CD4-positive, CD25-positive, alpha-beta regulatory T cell (primary cell): Measurements from ENCODE around the gene OR2AP1. TPM values are rescaled to one million over a fixed set of nuclear protein-coding genes. Genes with fewer than 3 reads are reported as not detected.
"Not testable (repeated sequence)": the region's sequence is repeated elsewhere in the genome, so short reads cannot be mapped to it uniquely, and the experiment has no call there.

Source experiments
- ATAC-seq, 2 donors: fragments of 150-1000 bp; cut with Tn5 transposase; one replicate each; pipeline ENCODE4 v1.10.0; 2021; ENCODE audit warnings: low read depth in 2 of 2, moderate number of reproducible peaks in 2 of 2, moderate library complexity in 1 of 2
- DNase-seq, 3 donors: peaks; one replicate each; pipeline versions ENCODE4 v3.0.0 to v3.0.0-alpha.2; 2012 to 2022; ENCODE audit warnings: mixed read lengths in 1 of 3
- H3K27ac ChIP-seq: one replicate; pipeline ENCODE4 v1.7.0; 2013; ENCODE audit warnings: mild to moderate bottlenecking, low read length; ENCODE audit not compliant: insufficient read depth, poor library complexity, severe bottlenecking
- H3K27me3 ChIP-seq: one replicate; pipeline ENCODE4 v1.7.0; 2013; ENCODE audit warnings: low read length; ENCODE audit not compliant: control insufficient read depth, insufficient read depth
- H3K36me3 ChIP-seq: one replicate; pipeline ENCODE4 v1.7.0; 2013; ENCODE audit warnings: mild to moderate bottlenecking, low read length, moderate library complexity; ENCODE audit not compliant: control insufficient read depth, insufficient read depth
- H3K4me1 ChIP-seq: 2 replicates; pipeline ENCODE4 v1.7.0; 2013; ENCODE audit warnings: mild to moderate bottlenecking, low read length; ENCODE audit not compliant: insufficient read depth, control insufficient read depth, poor library complexity, severe bottlenecking
- H3K4me3 ChIP-seq: one replicate; pipeline ENCODE4 v1.7.0; 2013; ENCODE audit warnings: low read depth, mild to moderate bottlenecking, low read length, moderate library complexity
- H3K9me3 ChIP-seq, 2 experiments: 1 replicate in 1 of 2; 2 replicates in 1 of 2; pipeline ENCODE4 v1.7.0; 2013; ENCODE audit warnings: low read length in 2 of 2, mild to moderate bottlenecking in 1 of 2, moderate library complexity in 1 of 2; ENCODE audit not compliant: control insufficient read depth in 2 of 2
- H3K27ac Mint-ChIP-seq, 3 donors: one replicate each; pipeline ENCODE4 v1.8.0; 2020 to 2022; ENCODE audit warnings: mild to moderate bottlenecking in 3 of 3, mixed read lengths in 3 of 3, moderate library complexity in 2 of 3
- H3K27me3 Mint-ChIP-seq: one replicate; pipeline ENCODE4 v1.8.0; 2022; ENCODE audit warnings: mild to moderate bottlenecking, mixed read lengths
- H3K36me3 Mint-ChIP-seq: one replicate; pipeline ENCODE4 v1.8.0; 2020; ENCODE audit warnings: mixed read lengths
- H3K4me1 Mint-ChIP-seq, 4 donors: one replicate each; pipeline ENCODE4 v1.8.0; 2020 to 2022; ENCODE audit warnings: mixed read lengths in 4 of 4, mild to moderate bottlenecking in 1 of 4
- H3K4me3 Mint-ChIP-seq, 4 donors: one replicate each; pipeline ENCODE4 v1.8.0; 2020 to 2022; ENCODE audit warnings: mild to moderate bottlenecking in 4 of 4, mixed read lengths in 4 of 4, moderate library complexity in 3 of 4
- H3K9me3 Mint-ChIP-seq, 7 donors: one replicate each; pipeline ENCODE4 v1.8.0; 2020 to 2022; ENCODE audit warnings: mixed read lengths in 7 of 7, mild to moderate bottlenecking in 3 of 7, moderate library complexity in 2 of 7
- polyA plus RNA-seq, 4 donors: library from polyadenylated mRNA; unstranded; fragments of 300-500 nt; fragmentation: Illumina TruSeq; gene quantifications; one replicate each; pipeline ENCODE4 v1.2.3, GENCODE V29; 2021
- total RNA-seq: library from RNA; stranded (reverse); gene quantifications from one replicate; pipeline ENCODE4 v1.2.3, GENCODE V29; 2022

The OR2AP1 gene
- 0.25 TPM for total RNA-seq
- polyA plus RNA-seq, result not detected

DNA sequence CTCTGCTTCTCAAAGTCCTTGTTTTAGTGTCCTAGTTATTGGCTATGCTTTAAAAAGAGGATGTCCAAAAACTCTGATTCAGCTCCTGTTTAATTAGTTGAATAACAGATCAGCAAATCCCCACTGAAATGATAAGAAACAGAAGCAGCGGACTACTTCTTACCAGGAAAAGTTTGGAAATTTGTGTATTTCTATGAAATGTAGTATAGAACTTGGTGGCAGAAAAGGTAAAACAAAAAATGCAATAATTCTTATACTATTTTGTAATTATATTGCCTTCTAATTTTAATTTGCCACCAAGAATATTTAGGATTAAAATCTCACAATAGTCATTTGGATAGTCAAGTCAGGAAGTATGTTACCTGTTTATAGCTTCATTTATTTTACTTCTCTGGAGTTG, at the start of gene OR2AP1:
TSS of gene OR2AP1 (plus strand) at position 301 of the 400 bp plus-strand sequence. CDS start 1,947 bp downstream, outside the sequence.
- peak within 1 kb of the TSS in 1 of 4 donors; percentile 29 for H3K4me3 Mint-ChIP-seq
- H3K4me1 Mint-ChIP-seq, result no peaks in the 10 kb centered on the region
- peaks cover under 1 to 35% (median 20%) of the 10 kb centered on the region in 7 donors for H3K9me3 Mint-ChIP-seq
- H3K27me3 Mint-ChIP-seq, result peaks cover 3% of the 10 kb centered on the region
- ATAC-seq (no peak), DNase-seq (no peak)
- H3K36me3 ChIP-seq, result no peaks in the 10 kb centered on the region
- H3K9me3 ChIP-seq, result peaks cover 15 to 28% of the 10 kb centered on the region in 2 experiments
- H3K4me3 ChIP-seq, result no peak within 1 kb of the TSS
- no peak within 1 kb of the TSS for H3K27ac ChIP-seq
- no peak within 1 kb of the TSS for H3K27ac Mint-ChIP-seq
- no peaks in the 10 kb centered on the region for H3K4me1 ChIP-seq
- H3K36me3 Mint-ChIP-seq, result peaks cover 6% of the 10 kb centered on the region
- H3K27me3 ChIP-seq, result no peaks in the 10 kb centered on the region

DNA sequence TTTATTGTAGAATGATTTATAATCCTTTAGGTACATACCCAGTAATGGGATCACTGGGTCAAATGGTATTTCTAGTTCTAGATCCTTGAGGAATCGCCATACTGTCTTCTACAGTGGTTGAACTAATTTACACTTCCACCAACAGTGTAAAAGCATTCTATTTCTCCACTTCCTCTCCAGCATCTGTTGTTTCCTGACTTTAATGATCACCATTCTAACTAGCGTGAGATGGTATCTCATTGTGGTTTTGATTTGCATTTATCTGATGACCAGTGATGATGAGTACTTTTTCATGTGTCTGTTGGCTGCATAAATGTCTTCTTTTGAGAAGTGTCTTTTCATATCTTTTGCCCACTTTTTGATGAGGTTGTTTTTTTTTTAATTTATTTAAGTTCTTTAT, 24.0 kb upstream of the OR2AP1 start:
- H3K27ac Mint-ChIP-seq, H3K4me3 Mint-ChIP-seq, H3K4me1 ChIP-seq, H3K36me3 ChIP-seq, H3K27me3 ChIP-seq, H3K4me3 ChIP-seq, H3K36me3 Mint-ChIP-seq, DNase-seq, H3K27ac ChIP-seq, H3K9me3 ChIP-seq, H3K9me3 Mint-ChIP-seq, ATAC-seq, H3K4me1 Mint-ChIP-seq: not testable (repeated sequence)
- peaks cover 22% of the 10 kb centered on the region for H3K27me3 Mint-ChIP-seq

DNA sequence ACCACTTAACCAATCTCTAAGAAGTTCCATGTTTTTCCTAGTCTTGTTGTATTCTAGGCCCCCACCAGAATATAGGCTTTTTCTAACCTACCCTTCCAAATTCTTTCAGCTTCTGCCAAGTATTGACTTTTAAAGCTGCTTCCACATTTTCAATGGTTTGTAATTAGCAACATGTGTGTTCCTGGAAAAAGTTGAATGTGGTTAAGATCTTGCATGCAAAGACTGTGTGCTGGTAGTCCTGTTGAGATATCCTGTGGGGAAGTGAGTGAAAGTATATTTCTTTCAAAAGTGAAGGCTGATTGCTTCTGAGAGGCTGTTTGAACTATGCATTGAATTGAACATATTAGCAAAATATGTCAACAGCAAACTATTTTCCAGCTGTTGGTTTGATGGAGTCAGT, 23.5 kb upstream of the OR2AP1 start:
- H3K4me3 Mint-ChIP-seq, result no peak overlapping the region
- H3K4me1 Mint-ChIP-seq, result no peaks in the 10 kb centered on the region
- no peak overlapping the region for H3K27ac ChIP-seq
- no peak overlapping the region for H3K27ac Mint-ChIP-seq
- peaks cover 2% of the 10 kb centered on the region for H3K27me3 ChIP-seq
- ATAC-seq (no peak), DNase-seq (no peak)
- H3K27me3 Mint-ChIP-seq, result peaks cover 22% of the 10 kb centered on the region
- no peaks in the 10 kb centered on the region for H3K9me3 ChIP-seq
- no peaks in the 10 kb centered on the region for H3K4me1 ChIP-seq
- no peaks in the 10 kb centered on the region for H3K36me3 Mint-ChIP-seq
- H3K4me3 ChIP-seq, result no peak overlapping the region
- peaks cover 0 to 7% (median 3%) of the 10 kb centered on the region in 7 donors for H3K9me3 Mint-ChIP-seq
- no peaks in the 10 kb centered on the region for H3K36me3 ChIP-seq

DNA sequence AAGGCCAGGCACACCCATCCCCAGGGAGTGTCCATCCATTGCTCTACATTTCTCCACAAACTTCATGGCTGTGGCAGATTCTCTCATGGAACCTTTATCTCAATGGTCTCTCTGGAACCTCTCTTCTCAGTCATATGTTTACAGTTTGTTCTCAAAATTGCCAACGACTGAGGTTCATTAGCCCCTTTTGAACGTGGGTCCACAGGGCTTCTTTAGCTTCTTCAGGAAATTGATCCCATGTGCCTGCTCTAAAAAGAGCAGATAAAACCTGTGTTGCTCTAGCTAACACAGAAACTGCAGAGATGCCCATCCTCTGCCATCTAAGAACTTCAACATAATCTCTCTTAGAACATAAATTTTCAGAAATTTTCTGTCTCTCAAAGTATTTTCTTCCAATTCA, 23.0 kb upstream of the OR2AP1 start, which contains the start of gene OR6C4:
TSS of gene OR6C4 (plus strand) at position 301 of the 400 bp plus-strand sequence. CDS start 1,625 bp downstream, outside the sequence.
- H3K4me1 ChIP-seq, result no peaks in the 10 kb centered on the region

DNA sequence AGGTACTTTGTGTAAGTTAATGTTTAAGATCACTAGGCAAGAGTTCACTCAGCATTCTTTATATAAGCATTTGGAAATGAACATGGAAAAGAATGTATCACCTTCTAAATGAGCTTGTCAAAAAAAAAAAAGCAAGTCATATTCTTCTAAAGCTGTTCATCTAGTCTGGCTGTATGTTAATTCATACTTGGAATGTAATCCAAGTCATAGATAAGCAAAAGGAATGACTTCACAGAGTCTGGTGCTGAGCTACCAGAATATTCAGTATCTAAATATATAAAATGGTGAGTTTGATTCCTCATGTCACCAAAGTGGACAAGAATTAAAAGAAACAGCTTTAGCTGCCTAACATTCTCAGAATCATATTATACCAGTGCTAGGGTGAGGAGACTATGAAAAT, 18.0 kb upstream of the OR2AP1 start:
- Mint-ChIP-seq H3K27ac (no peak overlapping the region), H3K4me1 (no peaks in the 10 kb centered on the region), H3K36me3 (no peaks in the 10 kb centered on the region), H3K4me3 (no peak overlapping the region), H3K27me3 (peaks cover 13% of the 10 kb centered on the region), H3K9me3 (peaks cover 0 to 18% (median 3%) of the 10 kb centered on the region in 7 donors)
- Histone ChIP-seq H3K36me3 (no peaks in the 10 kb centered on the region), H3K9me3 (peaks cover 9 to 14% of the 10 kb centered on the region in 2 experiments), H3K4me1 (no peaks in the 10 kb centered on the region), H3K27me3 (no peaks in the 10 kb centered on the region), H3K27ac (no peak overlapping the region), H3K4me3 (no peak overlapping the region)
- DNase-seq (no peak), ATAC-seq (no peak)

More for the DNA sequence above, 23.0 kb upstream of the OR2AP1 start, which contains the start of gene OR6C4:
- peaks cover 28% of the 10 kb centered on the region for H3K27me3 Mint-ChIP-seq
- H3K4me3 Mint-ChIP-seq, result no peak within 1 kb of the TSS
- H3K9me3 Mint-ChIP-seq, result peaks cover 0 to 7% (median 3%) of the 10 kb centered on the region in 7 donors
- H3K27ac Mint-ChIP-seq, result peak within 1 kb of the TSS in 1 of 3 donors; percentile 70
- H3K27me3 ChIP-seq, result peaks cover 2% of the 10 kb centered on the region
- H3K4me1 Mint-ChIP-seq, result no peaks in the 10 kb centered on the region
- H3K9me3 ChIP-seq, result no peaks in the 10 kb centered on the region
- no peaks in the 10 kb centered on the region for H3K36me3 Mint-ChIP-seq
- H3K4me3 ChIP-seq, result no peak within 1 kb of the TSS
- DNase-seq (no peak), ATAC-seq (no peak)
- H3K36me3 ChIP-seq, result no peaks in the 10 kb centered on the region
- no peak within 1 kb of the TSS for H3K27ac ChIP-seq

DNA sequence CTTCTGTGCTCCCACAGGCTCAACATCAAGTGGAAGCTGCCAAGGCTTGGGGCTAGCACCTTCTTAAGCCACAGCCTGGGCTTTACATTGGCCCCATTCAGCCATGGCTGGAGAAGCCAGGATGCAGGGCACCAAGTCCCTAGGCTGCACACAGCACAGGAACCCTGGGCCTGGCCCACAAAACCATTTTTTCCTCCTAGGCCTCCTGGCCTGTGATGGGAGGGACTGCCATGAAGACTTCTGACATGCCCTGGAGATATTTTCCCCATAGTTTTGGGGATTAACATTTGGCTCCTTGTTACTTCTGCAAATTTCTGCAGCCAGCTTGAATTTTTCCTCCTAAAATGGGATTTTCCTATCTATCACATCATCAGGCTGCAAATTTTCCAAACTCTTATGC, 2.2 kb upstream of the OR2AP1 start:
- H3K4me3 ChIP-seq, H3K4me1 ChIP-seq, H3K27ac ChIP-seq, H3K36me3 Mint-ChIP-seq, H3K27me3 ChIP-seq, ATAC-seq, H3K27ac Mint-ChIP-seq, DNase-seq, H3K36me3 ChIP-seq, H3K4me3 Mint-ChIP-seq, H3K4me1 Mint-ChIP-seq, H3K27me3 Mint-ChIP-seq: not testable (repeated sequence)
- H3K9me3 ChIP-seq, result peaks cover 15 to 28% of the 10 kb centered on the region in 2 experiments
- H3K9me3 Mint-ChIP-seq, result peaks cover 0 to 36% (median 23%) of the 10 kb centered on the region in 7 donors

- not testable (repeated sequence) for H3K36me3 Mint-ChIP-seq, H3K4me3 ChIP-seq, ATAC-seq, H3K4me1 Mint-ChIP-seq, H3K36me3 ChIP-seq, H3K4me1 ChIP-seq, H3K27ac ChIP-seq, H3K27me3 ChIP-seq, DNase-seq, H3K4me3 Mint-ChIP-seq, H3K27me3 Mint-ChIP-seq
- H3K9me3 ChIP-seq, result peaks cover 15 to 28% of the 10 kb centered on the region in 2 experiments
- Mint-ChIP-seq H3K9me3 (peaks cover 0 to 36% (median 20%) of the 10 kb centered on the region in 7 donors), H3K27ac (peak overlapping the region in 1 of 3 donors; percentile 20)
Observed at GRCh38 chr12:55570689-55571088, 1.6 kb upstream of the OR2AP1 start.

DNA sequence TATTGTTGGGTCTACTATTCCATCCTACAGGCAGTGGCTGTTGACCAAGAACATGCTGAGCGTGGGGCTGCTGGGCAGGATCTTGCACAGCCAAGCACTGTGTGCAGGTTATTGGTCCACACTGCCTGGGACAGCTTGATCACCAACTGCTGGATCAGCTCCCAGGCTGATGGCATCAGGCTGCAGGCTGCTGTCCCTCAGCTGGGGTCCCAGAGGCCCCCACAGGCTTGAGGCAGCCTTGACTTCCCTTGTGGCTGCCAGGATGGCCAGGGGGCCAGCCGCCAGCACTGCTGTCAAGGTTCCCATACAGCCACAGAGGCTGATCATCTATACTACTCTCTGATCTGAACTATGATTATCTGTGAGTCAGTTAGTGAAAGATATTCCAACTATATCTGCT, 9.8 kb downstream of the OR2AP1 start:
- Mint-ChIP-seq H3K4me3 (no peak overlapping the region), H3K9me3 (peaks cover 1 to 16% (median 5%) of the 10 kb centered on the region in 7 donors), H3K27me3 (peaks cover 11% of the 10 kb centered on the region), H3K27ac (no peak overlapping the region), H3K36me3 (no peaks in the 10 kb centered on the region), H3K4me1 (no peaks in the 10 kb centered on the region)
- Histone ChIP-seq H3K9me3 (no peaks in the 10 kb centered on the region), H3K4me1 (no peaks in the 10 kb centered on the region), H3K27me3 (peaks cover 13% of the 10 kb centered on the region), H3K36me3 (no peaks in the 10 kb centered on the region), H3K27ac (no peak overlapping the region), H3K4me3 (no peak overlapping the region)
- DNase-seq, result no peak
- ATAC-seq, result no peak
